Measurements from ENCODE around the gene SYMPK.
"Not testable (repeated sequence)": the region's sequence is repeated elsewhere in the genome, so short reads cannot be mapped to it uniquely, and the experiment has no call there.

SYMPK gene

DNA sequence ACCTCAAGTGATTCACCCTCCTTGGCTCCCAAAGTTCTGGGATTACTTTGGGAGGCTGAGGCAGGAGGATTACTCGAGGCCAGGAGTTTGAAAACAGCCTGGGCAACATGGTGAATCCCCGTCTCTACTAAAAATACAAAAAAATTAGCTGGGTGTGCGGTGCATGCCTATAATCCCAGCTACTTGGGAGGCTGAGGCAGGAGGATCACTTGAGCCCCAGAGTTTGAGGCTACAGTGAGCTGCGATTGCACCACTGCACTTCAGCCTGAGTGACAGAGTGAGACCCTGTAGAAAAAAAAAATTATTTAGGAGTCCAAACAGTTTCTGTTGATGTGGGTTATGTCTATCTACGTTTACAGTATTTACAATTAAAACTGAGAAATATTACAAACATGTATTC is 7.9 kb upstream of the SYMPK start:
- no peaks in the 10 kb centered on the region for H3K9me3 ChIP-seq (ENCODE audit: control insufficient read depth, insufficient read depth, low read depth, low read length)
- ChIA-PET POLR2A (no interaction called here), CTCF (interaction anchor here (0.8 to 3.3 kb wide), 3 partner anchors 12 to 53 kb away, joined by 3 to 19 read pairs (median 4); no protein-coding TSS in a partner anchor)
- H3K4me3 ChIP-seq (ENCODE audit: low read depth, low read length) = no peak overlapping the region
- H3K4me1 ChIP-seq (ENCODE audit: control insufficient read depth, insufficient read depth, low read length) = no peaks in the 10 kb centered on the region
- TF ChIP-seq, protein P1, sequence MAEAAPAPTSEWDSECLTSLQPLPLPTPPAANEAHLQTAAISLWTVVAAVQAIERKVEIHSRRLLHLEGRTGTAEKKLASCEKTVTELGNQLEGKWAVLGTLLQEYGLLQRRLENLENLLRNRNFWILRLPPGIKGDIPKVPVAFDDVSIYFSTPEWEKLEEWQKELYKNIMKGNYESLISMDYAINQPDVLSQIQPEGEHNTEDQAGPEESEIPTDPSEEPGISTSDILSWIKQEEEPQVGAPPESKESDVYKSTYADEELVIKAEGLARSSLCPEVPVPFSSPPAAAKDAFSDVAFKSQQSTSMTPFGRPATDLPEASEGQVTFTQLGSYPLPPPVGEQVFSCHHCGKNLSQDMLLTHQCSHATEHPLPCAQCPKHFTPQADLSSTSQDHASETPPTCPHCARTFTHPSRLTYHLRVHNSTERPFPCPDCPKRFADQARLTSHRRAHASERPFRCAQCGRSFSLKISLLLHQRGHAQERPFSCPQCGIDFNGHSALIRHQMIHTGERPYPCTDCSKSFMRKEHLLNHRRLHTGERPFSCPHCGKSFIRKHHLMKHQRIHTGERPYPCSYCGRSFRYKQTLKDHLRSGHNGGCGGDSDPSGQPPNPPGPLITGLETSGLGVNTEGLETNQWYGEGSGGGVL (tag by site-specific recombination; IDR thresholded peaks at IDR 0.05) = no peak
- TF ChIP-seq KLF8 (tag by site-specific recombination; IDR thresholded peaks at IDR 0.05) = no peak
- no peak for TF ChIP-seq ZNF501 (tag by site-specific recombination; IDR thresholded peaks at IDR 0.05)
- no peak for TF ChIP-seq YY1 (tag by site-specific recombination; IDR thresholded peaks at IDR 0.05)
- no peak for TF ChIP-seq ZNF843 (tag by site-specific recombination; IDR thresholded peaks at IDR 0.05)
- TF ChIP-seq ZNF707 (tag by site-specific recombination; IDR thresholded peaks at IDR 0.05) = no peak
- H3K36me3 ChIP-seq (ENCODE audit: control insufficient read depth in 2 of 2, insufficient read depth in 1 of 2, low read length in 2 of 2) = no peaks in the 10 kb centered on the region
- no peak overlapping the region for H3K27ac ChIP-seq (ENCODE audit: extremely low read depth, low read depth, low read length)

DNA sequence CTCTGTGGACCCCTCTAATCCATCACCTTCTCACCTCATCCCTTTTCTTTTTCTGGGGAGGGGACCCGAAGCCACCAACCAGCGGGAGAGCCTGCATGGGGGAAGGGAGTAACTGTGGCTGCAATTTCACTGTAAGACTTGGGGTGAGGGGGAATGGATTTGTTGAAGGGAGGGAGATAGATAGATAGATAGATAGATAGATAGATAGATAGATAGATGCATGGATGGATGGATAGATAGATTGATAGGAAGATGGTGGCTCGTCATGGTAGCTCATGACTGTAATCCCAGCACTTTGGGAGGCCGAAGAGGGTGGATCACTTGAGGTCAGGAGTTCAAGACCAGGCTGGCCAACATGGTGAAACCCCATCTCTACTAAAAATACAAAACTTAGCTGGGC is 4.3 kb upstream of the SYMPK start:
- not testable (repeated sequence) for H3K36me3 ChIP-seq (ENCODE audit: control insufficient read depth in 2 of 2, insufficient read depth in 1 of 2, low read length in 2 of 2); H3K27ac ChIP-seq (ENCODE audit: extremely low read depth, low read depth, low read length); H3K9me3 ChIP-seq (ENCODE audit: control insufficient read depth, insufficient read depth, low read depth, low read length); H3K4me1 ChIP-seq (ENCODE audit: control insufficient read depth, insufficient read depth, low read length); H3K4me3 ChIP-seq (ENCODE audit: low read depth, low read length)
- ChIA-PET POLR2A (interaction anchor here (1.5 kb wide), 1 partner anchor 128 kb away, joined by 3 read pairs; the partner anchor contains the start of gene CCDC61), CTCF (interaction anchor here (2.7 to 6.6 kb wide), 2 partner anchors 15 to 50 kb away, joined by 10 to 91 read pairs; partner anchors contain the start of gene IRF2BP1)
- TF ChIP-seq ZNF366 (tag by site-specific recombination; conservative IDR thresholded peaks at IDR 0.05) = 0 out of 2 replicates have a peak, but pooled peaks have one; percentile 35

DNA sequence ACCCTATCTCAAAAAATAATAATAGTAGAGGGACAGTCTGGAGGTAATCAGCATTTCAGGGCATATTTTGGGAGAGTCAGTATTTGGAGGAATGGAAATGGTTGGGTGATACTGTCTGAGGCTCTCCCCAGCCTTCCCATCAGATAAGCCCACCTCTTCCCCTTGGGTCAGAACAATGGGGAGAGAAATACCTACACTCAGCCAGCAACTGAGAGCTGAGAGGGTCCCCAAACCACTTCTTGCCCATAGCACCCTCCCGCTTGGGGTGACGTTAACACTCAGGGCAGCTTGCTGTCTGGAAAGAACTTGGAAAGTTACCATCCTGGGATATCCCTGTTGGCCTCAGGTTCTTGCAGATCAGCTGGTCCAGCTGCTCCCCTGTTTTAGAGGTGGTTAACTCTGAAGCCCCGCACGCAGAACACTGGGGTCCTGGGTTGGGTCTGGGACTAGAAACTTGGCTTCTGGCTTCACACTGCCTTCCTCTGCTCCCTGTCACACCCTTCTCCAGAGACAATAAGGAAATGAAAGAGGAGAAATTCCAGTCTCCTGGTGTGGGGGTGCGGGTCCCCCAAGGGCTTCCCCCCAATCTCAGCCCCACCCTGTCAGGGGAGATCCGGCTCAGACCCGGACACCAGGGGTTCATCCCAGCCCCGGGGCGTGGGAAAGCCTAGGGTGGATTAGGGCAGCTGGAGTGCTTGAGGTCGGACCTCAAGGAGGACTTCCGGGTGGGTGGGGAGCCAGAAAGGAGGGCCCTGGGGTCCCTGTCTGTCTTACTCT is 3.6 kb upstream of the SYMPK start:
- H3K4me3 ChIP-seq (ENCODE audit: low read depth, low read length) = no peak overlapping the region

More for the DNA sequence above, 3.6 kb upstream of the SYMPK start:
- POLR2A ChIA-PET = interaction anchor here (1.5 kb wide), 1 partner anchor 128 kb away, joined by 3 read pairs; the partner anchor contains the start of gene CCDC61
- peaks cover 0 to 3% of the 10 kb centered on the region in 2 experiments; a peak in 1 of 3 replicates for H3K36me3 ChIP-seq (ENCODE audit: control insufficient read depth in 2 of 2, insufficient read depth in 1 of 2, low read length in 2 of 2)
- no peak overlapping the region for H3K27ac ChIP-seq (ENCODE audit: extremely low read depth, low read depth, low read length)
- no peaks in the 10 kb centered on the region for H3K9me3 ChIP-seq (ENCODE audit: control insufficient read depth, insufficient read depth, low read depth, low read length)
- CTCF ChIA-PET = interaction anchor here (0.5 to 6.6 kb wide), 4 partner anchors 16 to 107 kb away, joined by 3 to 91 read pairs (median 7); partner anchors contain the start of gene IRF2BP1
- H3K4me1 ChIP-seq (ENCODE audit: control insufficient read depth, insufficient read depth, low read length) = peaks cover 2% of the 10 kb centered on the region; the same call in 1 of the 2 replicates
- TF ChIP-seq SETDB1 (IDR thresholded peaks at IDR 0.05; ENCODE audit: insufficient read length, low read length) = no peak
- no peak for TF ChIP-seq ZNF654 (tag by site-specific recombination; IDR thresholded peaks at IDR 0.05; ENCODE audit: low read depth)
- TF ChIP-seq ZNF433 (tag by site-specific recombination; IDR thresholded peaks at IDR 0.05; ENCODE audit: low read depth) = no peak
- TF ChIP-seq SP7 (tag by site-specific recombination; IDR thresholded peaks at IDR 0.05) = no peak
- TF ChIP-seq, protein P2, sequence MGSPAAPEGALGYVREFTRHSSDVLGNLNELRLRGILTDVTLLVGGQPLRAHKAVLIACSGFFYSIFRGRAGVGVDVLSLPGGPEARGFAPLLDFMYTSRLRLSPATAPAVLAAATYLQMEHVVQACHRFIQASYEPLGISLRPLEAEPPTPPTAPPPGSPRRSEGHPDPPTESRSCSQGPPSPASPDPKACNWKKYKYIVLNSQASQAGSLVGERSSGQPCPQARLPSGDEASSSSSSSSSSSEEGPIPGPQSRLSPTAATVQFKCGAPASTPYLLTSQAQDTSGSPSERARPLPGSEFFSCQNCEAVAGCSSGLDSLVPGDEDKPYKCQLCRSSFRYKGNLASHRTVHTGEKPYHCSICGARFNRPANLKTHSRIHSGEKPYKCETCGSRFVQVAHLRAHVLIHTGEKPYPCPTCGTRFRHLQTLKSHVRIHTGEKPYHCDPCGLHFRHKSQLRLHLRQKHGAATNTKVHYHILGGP (tag by site-specific recombination; IDR thresholded peaks at IDR 0.05) = no peak
- TF ChIP-seq, protein P3, sequence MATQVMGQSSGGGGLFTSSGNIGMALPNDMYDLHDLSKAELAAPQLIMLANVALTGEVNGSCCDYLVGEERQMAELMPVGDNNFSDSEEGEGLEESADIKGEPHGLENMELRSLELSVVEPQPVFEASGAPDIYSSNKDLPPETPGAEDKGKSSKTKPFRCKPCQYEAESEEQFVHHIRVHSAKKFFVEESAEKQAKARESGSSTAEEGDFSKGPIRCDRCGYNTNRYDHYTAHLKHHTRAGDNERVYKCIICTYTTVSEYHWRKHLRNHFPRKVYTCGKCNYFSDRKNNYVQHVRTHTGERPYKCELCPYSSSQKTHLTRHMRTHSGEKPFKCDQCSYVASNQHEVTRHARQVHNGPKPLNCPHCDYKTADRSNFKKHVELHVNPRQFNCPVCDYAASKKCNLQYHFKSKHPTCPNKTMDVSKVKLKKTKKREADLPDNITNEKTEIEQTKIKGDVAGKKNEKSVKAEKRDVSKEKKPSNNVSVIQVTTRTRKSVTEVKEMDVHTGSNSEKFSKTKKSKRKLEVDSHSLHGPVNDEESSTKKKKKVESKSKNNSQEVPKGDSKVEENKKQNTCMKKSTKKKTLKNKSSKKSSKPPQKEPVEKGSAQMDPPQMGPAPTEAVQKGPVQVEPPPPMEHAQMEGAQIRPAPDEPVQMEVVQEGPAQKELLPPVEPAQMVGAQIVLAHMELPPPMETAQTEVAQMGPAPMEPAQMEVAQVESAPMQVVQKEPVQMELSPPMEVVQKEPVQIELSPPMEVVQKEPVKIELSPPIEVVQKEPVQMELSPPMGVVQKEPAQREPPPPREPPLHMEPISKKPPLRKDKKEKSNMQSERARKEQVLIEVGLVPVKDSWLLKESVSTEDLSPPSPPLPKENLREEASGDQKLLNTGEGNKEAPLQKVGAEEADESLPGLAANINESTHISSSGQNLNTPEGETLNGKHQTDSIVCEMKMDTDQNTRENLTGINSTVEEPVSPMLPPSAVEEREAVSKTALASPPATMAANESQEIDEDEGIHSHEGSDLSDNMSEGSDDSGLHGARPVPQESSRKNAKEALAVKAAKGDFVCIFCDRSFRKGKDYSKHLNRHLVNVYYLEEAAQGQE (tag by site-specific recombination; IDR thresholded peaks at IDR 0.05) = no peak
- TF ChIP-seq ZNF114 (tag by site-specific recombination; IDR thresholded peaks at IDR 0.05) = no peak

All from HEK293 (cell line).